Measurements from ENCODE around the gene PIK3IP1. TPM values are rescaled to one million over a fixed set of nuclear protein-coding genes. Genes with fewer than 3 reads are reported as not detected.

PIK3IP1 gene
- total RNA-seq, 2 donors from 2014 or later = 14.6 to 17.6 TPM

- H3K36me3 ChIP-seq = no peaks in the 10 kb centered on the region
- no peak overlapping the region for H3K4me3 ChIP-seq
- H3K4me1 ChIP-seq = no peaks in the 10 kb centered on the region
- no peak for DNase-seq (ENCODE audit: low spot score)
- TF ChIP-seq CTCF (IDR thresholded peaks at IDR 0.05) = no peak
- no peak overlapping the region for H3K27ac ChIP-seq
- no peaks in the 10 kb centered on the region for H3K27me3 ChIP-seq
- no peaks in the 10 kb centered on the region for H3K9me3 ChIP-seq
These were observed 9.7 kb upstream of the PIK3IP1 start for GRCh38 chr22:31302006-31302405.

GRCh38 chr22:31300896-31301295 is 8.6 kb upstream of the PIK3IP1 start:
- TF ChIP-seq CTCF (IDR thresholded peaks at IDR 0.05) = no peak
- peaks cover 0 to 7% of the 10 kb centered on the region in 2 donors for H3K4me1 ChIP-seq
- H3K4me3 ChIP-seq = no peak overlapping the region
- H3K36me3 ChIP-seq = no peaks in the 10 kb centered on the region
- no peaks in the 10 kb centered on the region for H3K27me3 ChIP-seq
- no peak for DNase-seq (ENCODE audit: low spot score)
- H3K27ac ChIP-seq = no peak overlapping the region
- H3K9me3 ChIP-seq = no peaks in the 10 kb centered on the region

GRCh38 chr22:31295831-31296657 is 3.8 kb upstream of the PIK3IP1 start:
- Histone ChIP-seq H3K4me1 (peaks cover 0 to 26% of the 10 kb centered on the region in 2 donors), H3K27ac (peak overlapping the region; percentile 50 to 73), H3K4me3 (no peak overlapping the region), H3K27me3 (no peaks in the 10 kb centered on the region), H3K9me3 (no peaks in the 10 kb centered on the region), H3K36me3 (no peaks in the 10 kb centered on the region)
- no peak for DNase-seq (ENCODE audit: low spot score)
- no peak for TF ChIP-seq CTCF (IDR thresholded peaks at IDR 0.05)

- Histone ChIP-seq H3K27me3 (no peaks in the 10 kb centered on the region), H3K4me3 (no peak overlapping the region), H3K27ac (peak overlapping the region; percentile 50 to 73), H3K4me1 (peaks cover 0 to 27% of the 10 kb centered on the region in 2 donors), H3K9me3 (no peaks in the 10 kb centered on the region), H3K36me3 (no peaks in the 10 kb centered on the region)
- no peak for TF ChIP-seq CTCF (IDR thresholded peaks at IDR 0.05)
- DNase-seq (ENCODE audit: low spot score) = no peak
These were observed 3.1 kb upstream of the PIK3IP1 start for GRCh38 chr22:31295360-31295759.

- H3K27me3 ChIP-seq = no peaks in the 10 kb centered on the region
- no peaks in the 10 kb centered on the region for H3K9me3 ChIP-seq
- peak; percentile 58 for DNase-seq (ENCODE audit: low spot score)
- peaks cover 26% of the 10 kb centered on the region for H3K36me3 ChIP-seq
- H3K4me1 ChIP-seq = peaks cover 0 to 56% of the 10 kb centered on the region in 2 donors
- no peak for TF ChIP-seq CTCF (IDR thresholded peaks at IDR 0.05)
- H3K27ac ChIP-seq = peak overlapping the region; percentile 93 to 99
- peak overlapping the region; percentile 56 to 73 for H3K4me3 ChIP-seq
These were observed 630 bp downstream of the PIK3IP1 start for GRCh38 chr22:31291481-31292235.

Measured in right atrium auricular region (tissue), 2 donors.